A549 treated with ZK216348 at 1 μM for 4 hours (cell line): ENCODE results near the gene VASH2. TPM values are rescaled to one million over a fixed set of nuclear protein-coding genes. Genes with fewer than 3 reads are reported as not detected.

Source experiments
- total RNA-seq: library from RNA; stranded (reverse); fragments of 200-300 nt; extraction: Qiagen RNA extraction; gene quantifications from 5 replicates; pipeline ENCODE4 v1.2.3, GENCODE V29; 2022; ENCODE audit warnings: low read depth

Gene VASH2
- total RNA-seq: 2.8 to 3.9 TPM (median 3.7 TPM) in 5 replicates

DNA sequence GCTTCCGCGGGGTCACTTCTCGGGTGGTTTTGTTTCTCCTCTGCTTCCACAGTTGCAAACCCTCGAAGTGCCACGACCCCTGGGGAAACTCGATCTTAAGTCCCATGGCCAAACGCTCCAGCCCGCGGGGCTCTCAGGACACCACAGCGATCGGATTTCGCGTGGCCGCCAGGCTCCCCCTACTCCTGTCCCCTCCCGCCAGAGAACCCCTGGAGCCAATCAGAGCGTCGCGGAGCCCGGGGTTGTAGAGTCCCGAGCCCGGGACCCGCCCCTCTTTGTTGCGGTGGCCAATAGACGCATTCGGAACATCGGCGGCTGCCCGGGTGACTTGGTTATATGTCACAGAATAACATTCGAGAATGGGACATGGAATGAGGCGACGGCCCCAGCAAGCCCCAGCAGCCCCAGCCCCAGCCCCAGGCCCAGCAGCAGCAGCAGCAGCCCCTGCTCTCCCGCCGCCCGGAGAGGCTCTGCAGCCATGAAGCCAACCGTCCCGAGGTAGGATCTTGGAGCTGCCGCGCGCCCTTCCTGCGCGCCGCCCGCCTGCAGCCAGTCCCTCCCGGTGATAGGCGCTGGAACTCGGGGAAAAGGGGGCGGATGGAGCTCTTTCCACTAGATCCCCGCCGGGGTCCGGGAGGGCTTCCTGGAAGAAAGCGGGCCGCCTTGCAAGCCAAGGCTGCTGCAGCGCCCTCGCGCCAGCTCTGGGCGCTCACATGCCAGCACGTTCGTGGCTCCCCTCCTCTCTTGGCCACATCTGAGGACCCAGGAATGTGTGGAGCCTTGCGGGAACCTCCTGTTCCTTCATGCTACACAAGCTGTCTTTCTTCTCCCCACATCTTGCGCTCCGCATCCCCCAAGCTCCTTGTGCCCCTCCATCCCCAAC lies at the start of gene VASH2:
VASH2 (plus strand) TSS at position 299 of the 883 bp plus-strand sequence. CDS start 1,002 bp downstream, outside the sequence.

DNA sequence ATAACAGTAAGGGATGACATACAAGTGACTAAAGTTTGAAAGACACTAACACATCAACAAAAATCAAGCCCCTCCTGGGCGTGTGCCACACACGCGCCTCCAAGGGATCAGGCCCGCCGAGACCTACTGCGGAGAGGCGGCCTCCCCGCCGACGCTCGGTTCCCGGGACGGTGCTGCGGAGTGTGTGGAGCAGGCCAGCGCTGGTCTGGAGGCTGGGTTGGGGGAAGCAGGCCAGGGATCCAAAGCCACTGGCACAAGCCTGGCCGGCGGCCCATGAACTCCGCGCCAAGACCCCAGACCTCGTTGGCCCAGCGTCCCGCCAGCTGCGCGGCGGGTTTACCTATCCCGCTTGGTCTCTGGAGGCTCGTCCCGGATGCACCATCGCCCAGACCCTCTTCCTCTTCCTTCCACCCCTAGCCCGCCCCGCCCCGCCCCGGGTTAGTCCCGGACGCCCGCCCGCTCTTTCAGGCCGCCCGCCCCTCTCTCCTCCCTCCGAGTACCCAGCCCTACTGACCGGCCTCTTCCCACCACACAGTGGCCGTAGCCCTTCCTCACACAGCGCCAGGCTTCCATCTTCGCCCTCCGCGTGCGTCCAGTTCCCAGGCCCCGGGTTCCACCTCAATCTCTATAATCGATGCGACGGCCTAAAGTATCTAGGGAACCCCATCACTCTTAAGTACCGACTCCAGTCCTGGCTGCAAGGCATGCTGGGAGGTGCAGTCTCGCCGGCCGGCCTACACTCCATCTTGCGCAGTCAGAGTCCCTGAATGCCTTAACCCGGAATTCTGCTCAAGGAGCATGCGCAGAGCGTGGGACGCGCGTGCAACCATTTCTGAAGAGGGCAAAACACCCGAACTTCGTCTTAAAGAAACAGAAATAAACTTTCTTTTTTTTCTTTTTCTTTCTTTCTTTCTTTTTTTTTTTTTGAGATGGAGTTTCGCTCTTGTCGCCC lies 65.0 kb downstream of the VASH2 start, which contains the start of gene ANGEL2:
ANGEL2 (minus strand) TSS at position 769 of the 952 bp plus-strand sequence; CDS start at position 573, 196 bp downstream.

Other genes starting within 250 kb of the VASH2 start
- 25.7 to 38.3 TPM (median 31.7 TPM) in 5 replicates for gene NSL1, start 158.8 kb upstream of the VASH2 start, total RNA-seq
- 8.6 to 22.6 TPM (median 11.4 TPM) in 5 replicates for gene TATDN3, start 158.6 kb upstream of the VASH2 start, total RNA-seq
- gene SPATA45, start 102.9 kb upstream of the VASH2 start, total RNA-seq: not detected in 5 replicates
- 10.3 to 20.8 TPM (median 15.3 TPM) in 5 replicates for gene FLVCR1, start 92.3 kb upstream of the VASH2 start, total RNA-seq
- gene ANGEL2, start 65.3 kb downstream of the VASH2 start, total RNA-seq: 14.8 to 19.8 TPM (median 18.0 TPM) in 5 replicates
- gene RPS6KC1, start 100.7 kb downstream of the VASH2 start, total RNA-seq: 8.8 to 14.6 TPM (median 11.1 TPM) in 5 replicates